WERI-Rb-1 (cell line): ENCODE results near the gene LPAR2.

ENCODE experiments used
- DNase-seq: peaks from one replicate; pipeline ENCODE4 v3.0.0-alpha.2; 2020
- H3K27ac ChIP-seq: fragments of 250-450 bp; sonication (Bioruptor Pico); 2 replicates; pipeline ENCODE4 v1.5.1; 2020; ENCODE audit warnings: mild to moderate bottlenecking, moderate library complexity
- H3K27me3 ChIP-seq: fragments of 250-450 bp; sonication (Bioruptor Pico); 2 replicates; pipeline ENCODE4 v1.5.1; 2021; ENCODE audit warnings: mild to moderate bottlenecking, low read depth, moderate library complexity; ENCODE audit not compliant: insufficient read depth, severe bottlenecking
- H3K36me3 ChIP-seq: fragments of 250-450 bp; sonication (Bioruptor Pico); 2 replicates; pipeline ENCODE4 v1.5.1; 2020; ENCODE audit warnings: mild to moderate bottlenecking, moderate library complexity
- H3K4me3 ChIP-seq: 2 replicates; pipeline ENCODE4 v1.5.1; 2011; ENCODE audit warnings: low read depth, mild to moderate bottlenecking, control low read depth, low read length
- H3K9me3 ChIP-seq: fragments of 250-450 bp; sonication (Bioruptor Pico); 2 replicates; pipeline ENCODE4 v1.5.1; 2021; ENCODE audit warnings: mild to moderate bottlenecking, moderate library complexity; ENCODE audit not compliant: severe bottlenecking
- TF ChIP-seq, protein P1 (sequence below): IDR thresholded peaks from 2 replicates; pipeline ENCODE4 v1.5.1; 2011; ENCODE audit warnings: low read depth, mild to moderate bottlenecking, control low read depth, inconsistent platforms, low read length

Gene LPAR2

DNA sequence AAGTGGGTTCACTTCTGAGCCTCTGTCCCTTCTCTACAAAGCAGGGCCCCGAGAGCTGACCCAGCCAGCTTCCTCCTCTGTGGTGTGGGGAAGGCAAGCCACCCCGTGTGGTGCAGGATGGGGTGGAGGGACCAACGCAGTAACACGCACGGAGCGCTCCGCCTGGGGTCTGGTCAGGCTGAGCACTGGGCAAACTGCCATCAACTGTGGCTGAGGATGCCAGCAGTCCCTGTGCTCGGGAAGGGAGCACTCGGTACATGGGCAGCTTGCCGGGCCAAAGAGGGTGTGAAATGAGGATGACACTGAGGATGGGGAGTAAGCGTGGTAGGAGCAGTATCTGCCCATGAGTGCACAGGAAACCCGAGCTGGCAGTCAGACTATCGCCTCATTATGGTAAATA lies 23.1 kb upstream of the LPAR2 start:
- DNase-seq, result no peak
- TF ChIP-seq, protein P1, sequence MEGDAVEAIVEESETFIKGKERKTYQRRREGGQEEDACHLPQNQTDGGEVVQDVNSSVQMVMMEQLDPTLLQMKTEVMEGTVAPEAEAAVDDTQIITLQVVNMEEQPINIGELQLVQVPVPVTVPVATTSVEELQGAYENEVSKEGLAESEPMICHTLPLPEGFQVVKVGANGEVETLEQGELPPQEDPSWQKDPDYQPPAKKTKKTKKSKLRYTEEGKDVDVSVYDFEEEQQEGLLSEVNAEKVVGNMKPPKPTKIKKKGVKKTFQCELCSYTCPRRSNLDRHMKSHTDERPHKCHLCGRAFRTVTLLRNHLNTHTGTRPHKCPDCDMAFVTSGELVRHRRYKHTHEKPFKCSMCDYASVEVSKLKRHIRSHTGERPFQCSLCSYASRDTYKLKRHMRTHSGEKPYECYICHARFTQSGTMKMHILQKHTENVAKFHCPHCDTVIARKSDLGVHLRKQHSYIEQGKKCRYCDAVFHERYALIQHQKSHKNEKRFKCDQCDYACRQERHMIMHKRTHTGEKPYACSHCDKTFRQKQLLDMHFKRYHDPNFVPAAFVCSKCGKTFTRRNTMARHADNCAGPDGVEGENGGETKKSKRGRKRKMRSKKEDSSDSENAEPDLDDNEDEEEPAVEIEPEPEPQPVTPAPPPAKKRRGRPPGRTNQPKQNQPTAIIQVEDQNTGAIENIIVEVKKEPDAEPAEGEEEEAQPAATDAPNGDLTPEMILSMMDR, result no peak
- H3K27ac ChIP-seq, result no peak overlapping the region
- peaks cover 84% of the 10 kb centered on the region for H3K36me3 ChIP-seq
- no peaks in the 10 kb centered on the region for H3K9me3 ChIP-seq
- no peak overlapping the region for H3K4me3 ChIP-seq
- H3K27me3 ChIP-seq, result no peaks in the 10 kb centered on the region

DNA sequence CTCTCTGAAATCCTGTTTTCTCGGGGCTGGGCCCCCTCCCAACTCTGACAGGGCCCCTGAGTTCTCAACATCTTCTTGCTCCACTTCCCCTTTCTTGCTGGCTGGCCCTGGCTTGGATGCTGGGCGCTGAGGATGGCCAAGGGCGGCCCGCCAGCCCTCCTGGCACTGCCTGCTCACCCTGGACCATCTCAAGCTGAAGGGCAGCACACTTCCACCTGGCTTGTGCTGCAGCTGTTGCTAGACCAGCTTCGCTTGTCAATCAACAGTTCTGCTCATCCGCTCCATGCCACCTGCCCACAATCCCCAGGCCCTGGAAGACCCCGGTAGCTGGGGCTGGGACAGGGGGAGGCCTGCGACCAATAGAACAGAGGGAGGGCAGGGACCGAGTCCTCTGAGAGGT lies 22.3 kb upstream of the LPAR2 start:
- Histone ChIP-seq H3K27me3 (no peaks in the 10 kb centered on the region), H3K27ac (no peak overlapping the region), H3K36me3 (peaks cover 84% of the 10 kb centered on the region), H3K4me3 (no peak overlapping the region), H3K9me3 (no peaks in the 10 kb centered on the region)
- no peak for DNase-seq
- TF ChIP-seq, protein P1, result no peak

DNA sequence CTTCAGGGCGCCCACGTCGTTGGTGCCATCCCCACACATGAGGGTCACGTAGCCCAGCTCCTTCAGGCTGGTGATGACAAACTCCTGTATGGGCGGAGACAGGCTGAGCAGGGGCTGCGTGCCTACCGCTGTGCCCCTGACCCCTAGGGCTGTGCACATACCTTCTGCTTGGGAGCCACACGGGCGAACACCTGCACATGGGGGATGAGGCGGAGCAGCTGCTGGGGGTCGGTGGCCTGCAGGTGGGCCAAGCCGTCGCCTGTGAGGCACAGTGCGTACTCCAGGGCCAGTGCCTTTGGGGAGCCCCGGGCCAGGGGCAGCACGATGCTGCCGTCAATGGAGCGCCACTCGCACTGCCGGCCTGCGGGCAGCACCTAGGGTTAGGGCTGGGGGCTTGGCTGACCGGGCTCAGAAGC lies 21.6 kb upstream of the LPAR2 start:
- Histone ChIP-seq H3K27ac (no peak overlapping the region), H3K9me3 (no peaks in the 10 kb centered on the region), H3K4me3 (no peak overlapping the region), H3K27me3 (no peaks in the 10 kb centered on the region), H3K36me3 (peaks cover 84% of the 10 kb centered on the region)
- no peak for DNase-seq
- TF ChIP-seq, protein P1, result no peak

DNA sequence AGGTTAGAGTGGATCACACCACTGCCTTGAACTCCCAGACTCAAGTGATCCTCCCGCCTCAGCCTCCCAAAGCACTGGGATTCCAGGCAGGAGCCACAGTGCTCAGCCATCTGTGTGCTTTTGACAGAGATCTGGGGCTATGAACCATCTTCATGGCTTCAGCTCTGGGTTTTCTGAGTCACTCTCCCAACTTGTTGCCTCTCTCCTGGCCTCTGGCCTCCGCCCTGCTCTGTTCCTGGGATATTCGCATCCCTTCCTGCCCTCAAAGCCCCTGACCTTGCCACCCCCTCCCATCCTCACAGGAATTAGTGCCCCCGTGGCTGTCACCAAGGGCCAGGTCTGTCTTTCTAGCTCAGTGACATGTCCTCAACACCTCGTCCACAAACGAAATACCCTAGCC lies 21.1 kb upstream of the LPAR2 start:
- H3K9me3 ChIP-seq, result no peaks in the 10 kb centered on the region
- H3K4me3 ChIP-seq, result no peak overlapping the region
- DNase-seq, result no peak
- peaks cover 84% of the 10 kb centered on the region for H3K36me3 ChIP-seq
- no peak overlapping the region for H3K27ac ChIP-seq
- H3K27me3 ChIP-seq, result no peaks in the 10 kb centered on the region
- TF ChIP-seq, protein P1, result no peak

DNA sequence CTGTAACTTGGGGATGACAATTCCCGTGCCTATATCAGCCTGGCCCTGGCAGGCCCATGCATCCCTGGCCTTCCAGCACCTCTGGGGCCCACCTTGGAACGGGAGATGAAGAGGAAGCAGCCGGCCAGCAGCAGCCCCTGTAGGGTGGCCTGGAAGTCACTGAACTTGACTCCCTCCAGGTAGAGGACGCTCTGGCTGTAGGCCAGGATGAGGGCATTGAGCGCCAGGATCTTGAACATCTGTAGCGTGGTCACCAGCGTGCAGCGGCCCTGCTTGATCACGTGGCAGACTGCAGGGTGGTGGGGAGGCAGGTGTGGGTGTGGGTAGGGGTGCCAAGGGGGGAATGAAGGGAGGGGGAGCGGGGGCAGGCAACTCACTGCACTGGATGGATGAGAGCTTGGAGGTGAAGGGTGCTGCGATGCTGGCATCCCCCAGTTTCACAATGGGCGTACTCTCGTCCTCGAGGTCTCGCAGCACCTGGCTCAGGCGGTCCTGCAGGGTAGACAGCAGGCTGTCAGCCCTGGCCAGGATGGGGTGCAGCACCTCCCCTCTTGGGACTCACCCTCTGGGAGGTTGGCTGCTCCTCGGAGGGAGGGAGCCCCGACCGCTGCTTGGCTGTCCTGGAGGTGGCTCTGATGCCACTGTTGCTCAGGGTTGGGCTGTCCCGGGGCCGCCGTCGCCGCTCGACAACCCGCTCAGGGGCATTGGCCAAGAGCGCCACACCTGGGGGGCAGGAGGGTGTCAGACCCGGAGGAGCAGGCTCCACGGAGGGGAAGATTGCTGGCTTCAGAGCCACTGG lies 19.2 kb upstream of the LPAR2 start:
- H3K27me3 ChIP-seq, result no peaks in the 10 kb centered on the region
- DNase-seq, result no peak
- no peaks in the 10 kb centered on the region for H3K9me3 ChIP-seq
- TF ChIP-seq, protein P1, result no peak
- H3K36me3 ChIP-seq, result peaks cover 69% of the 10 kb centered on the region
- no peak overlapping the region for H3K4me3 ChIP-seq
- H3K27ac ChIP-seq, result no peak overlapping the region
